ENCODE data around the gene ARPC4.

Gene ARPC4

DNA sequence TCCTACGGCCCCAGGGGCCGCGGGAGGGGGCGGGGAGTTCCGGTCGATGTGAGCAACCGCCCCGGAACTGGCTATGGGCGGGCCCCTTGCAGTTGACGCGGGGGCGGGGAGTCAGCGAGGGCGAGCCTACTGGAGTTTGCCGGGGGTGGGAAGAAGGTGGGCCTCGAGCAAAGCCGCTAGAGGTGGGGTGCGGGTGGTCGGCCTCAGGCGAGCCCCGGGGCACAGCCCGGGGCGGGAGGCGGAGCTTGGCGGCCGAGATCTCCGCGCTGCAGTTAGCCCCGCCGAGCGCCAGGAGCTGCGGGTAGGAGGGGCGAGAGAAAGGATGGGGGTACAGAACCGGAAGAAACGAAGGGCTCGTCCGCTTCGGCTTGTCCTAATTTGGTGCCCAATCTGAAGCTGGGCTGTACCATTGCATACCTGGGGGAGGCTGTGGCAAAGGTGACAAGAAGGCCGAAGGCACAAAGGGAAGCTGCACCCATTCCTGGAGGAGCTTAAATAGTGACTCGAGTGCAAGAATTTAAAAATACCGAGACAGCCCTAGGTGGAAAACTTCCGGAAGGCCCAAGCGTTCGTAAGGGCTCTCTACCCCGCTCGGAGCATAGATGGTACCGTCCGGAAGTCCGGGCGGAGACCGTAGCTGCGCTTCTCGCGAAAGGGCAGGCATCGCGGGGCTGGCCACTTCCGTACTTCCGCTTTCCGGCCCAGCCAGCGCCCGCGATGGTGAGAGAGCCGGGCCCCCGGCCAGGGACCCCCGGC lies at the start of gene ARPC4, which contains the start of gene TADA3:
Gene ARPC4 (plus strand): TSS at position 678 of the 756 bp plus-strand sequence. CDS start 40 bp downstream, at position 718.
Gene TADA3 (minus strand): TSS at position 69 of the 756 bp plus-strand sequence. CDS start 1,007 bp downstream, outside the sequence.
- peak; percentile 97 for DNase-seq (ENCODE audit: low spot score)

DNA sequence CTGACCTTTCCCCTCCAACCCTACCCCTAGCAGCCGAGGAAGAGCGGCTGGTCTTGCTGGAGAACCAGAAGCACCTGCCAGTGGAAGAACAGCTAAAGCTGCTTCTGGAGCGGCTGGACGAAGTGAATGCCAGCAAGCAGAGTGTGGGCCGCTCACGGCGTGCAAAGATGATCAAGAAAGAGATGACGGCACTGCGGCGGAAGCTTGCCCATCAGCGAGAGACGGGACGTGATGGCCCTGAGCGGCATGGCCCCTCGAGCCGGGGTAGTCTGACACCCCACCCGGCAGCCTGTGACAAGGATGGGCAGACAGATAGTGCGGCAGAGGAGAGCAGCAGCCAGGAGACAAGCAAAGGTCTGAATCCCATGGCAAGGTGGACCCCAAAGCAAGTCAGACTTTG lies 49.3 kb upstream of the ARPC4 start:
- DNase-seq (ENCODE audit: low spot score): no peak

DNA sequence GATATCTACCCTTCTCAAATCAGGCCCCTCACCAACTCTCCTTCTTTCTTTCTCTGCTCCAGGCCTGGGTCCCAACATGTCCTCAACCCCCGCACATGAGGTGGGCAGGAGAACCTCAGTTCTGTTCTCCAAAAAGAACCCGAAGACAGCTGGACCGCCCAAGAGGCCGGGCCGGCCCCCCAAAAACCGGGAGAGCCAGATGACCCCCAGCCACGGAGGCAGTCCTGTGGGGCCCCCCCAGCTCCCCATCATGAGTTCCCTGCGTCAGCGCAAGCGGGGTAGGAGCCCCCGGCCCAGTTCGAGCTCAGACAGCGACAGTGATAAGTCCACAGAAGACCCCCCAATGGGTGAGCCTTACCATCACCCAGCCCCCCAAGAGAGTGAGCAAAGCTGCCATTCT lies 48.7 kb upstream of the ARPC4 start:
- DNase-seq (ENCODE audit: low spot score): no peak

DNA sequence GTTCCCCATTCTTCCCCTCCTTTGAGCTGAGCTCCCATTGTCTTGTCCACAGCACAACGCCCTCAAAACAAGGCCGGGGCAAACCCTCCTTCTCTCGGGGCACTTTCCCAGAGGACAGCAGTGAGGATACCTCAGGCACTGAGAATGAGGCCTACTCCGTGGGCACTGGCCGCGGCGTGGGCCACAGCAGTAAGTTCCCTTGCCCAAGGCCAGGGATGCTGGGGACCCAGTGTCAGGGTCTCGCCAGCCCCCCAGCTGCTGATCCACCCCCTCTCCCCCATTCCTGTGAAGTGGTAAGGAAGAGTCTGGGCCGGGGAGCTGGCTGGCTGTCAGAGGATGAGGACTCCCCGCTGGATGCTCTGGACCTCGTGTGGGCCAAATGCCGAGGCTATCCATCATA lies 47.4 kb upstream of the ARPC4 start:
- no peak for DNase-seq (ENCODE audit: low spot score)

DNA sequence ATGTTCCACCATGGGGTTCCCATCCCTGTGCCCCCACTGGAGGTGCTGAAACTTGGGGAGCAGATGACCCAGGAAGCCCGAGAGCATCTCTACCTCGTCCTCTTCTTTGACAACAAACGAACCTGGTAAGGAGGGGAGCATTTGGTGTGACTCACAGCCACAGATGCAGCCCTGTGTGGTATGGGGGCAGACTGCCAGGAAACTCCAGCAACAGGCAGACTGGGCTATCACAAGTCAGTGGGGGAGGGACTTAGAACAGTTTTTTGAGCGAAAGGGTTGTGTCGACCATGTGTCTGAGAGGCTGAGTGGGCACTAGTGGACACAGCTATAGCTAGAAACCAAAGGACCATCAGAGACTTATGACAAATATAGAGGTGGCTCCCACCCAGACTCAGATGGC lies 46.6 kb upstream of the ARPC4 start:
- DNase-seq (ENCODE audit: low spot score): peak; percentile 56

DNA sequence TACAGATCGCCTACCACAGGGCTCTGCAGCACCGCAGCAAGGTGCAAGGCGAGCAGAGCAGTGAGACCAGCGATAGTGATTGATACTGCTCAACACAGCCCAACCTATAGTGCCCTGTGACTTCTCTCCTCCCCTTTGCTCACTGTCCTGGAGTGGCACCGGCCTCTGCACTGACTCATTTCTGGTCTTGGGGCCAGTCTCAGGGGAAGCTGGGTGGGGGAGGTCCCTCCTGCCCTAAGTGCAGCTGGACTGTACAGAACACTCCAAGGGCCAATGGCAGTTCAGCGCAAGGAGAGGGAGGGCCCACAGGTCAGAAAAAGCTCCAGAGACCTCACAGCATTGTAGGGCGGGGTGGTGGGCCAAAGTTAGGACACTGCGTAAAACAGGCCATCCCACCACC lies 45.6 kb upstream of the ARPC4 start:
- no peak for DNase-seq (ENCODE audit: low spot score)

DNA sequence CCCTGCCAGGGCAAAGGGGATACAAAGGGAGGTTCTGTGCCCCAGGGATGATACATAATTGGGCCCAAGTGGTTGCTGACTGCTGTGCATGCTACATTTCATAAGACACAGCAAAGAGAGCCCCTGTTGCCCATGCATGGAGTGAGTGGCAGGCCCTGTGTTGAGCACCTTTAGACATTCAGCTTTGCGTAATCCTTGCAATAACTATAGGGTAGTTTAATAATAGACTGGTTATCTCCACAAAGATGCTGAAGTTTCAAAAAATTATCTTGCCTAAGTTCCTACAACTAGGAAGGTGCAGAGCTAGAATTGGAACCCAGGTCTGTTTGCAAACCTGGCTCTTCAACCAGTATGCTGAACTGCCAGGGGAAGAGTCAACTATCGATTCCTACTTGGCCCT lies 44.9 kb upstream of the ARPC4 start:
- no peak for DNase-seq (ENCODE audit: low spot score)

DNA sequence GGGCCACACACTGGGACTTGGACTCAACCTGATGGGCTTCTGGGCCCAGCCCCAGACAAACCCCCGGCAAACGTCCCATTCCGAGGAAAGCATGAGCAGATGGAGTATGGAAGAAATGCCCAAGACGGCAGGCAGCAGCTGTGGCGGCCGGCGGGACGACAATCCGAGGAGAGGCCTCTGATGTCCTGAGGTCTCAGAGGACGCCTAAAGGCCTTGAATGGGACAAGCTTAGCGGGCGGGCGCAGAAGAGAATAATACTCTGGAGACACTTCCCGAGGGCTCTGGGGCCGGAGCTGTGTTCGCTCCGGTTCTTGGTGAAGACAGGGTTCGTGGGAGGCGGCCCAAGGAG lies 43.6 kb upstream of the ARPC4 start:
- no peak for DNase-seq (ENCODE audit: low spot score)

DNA sequence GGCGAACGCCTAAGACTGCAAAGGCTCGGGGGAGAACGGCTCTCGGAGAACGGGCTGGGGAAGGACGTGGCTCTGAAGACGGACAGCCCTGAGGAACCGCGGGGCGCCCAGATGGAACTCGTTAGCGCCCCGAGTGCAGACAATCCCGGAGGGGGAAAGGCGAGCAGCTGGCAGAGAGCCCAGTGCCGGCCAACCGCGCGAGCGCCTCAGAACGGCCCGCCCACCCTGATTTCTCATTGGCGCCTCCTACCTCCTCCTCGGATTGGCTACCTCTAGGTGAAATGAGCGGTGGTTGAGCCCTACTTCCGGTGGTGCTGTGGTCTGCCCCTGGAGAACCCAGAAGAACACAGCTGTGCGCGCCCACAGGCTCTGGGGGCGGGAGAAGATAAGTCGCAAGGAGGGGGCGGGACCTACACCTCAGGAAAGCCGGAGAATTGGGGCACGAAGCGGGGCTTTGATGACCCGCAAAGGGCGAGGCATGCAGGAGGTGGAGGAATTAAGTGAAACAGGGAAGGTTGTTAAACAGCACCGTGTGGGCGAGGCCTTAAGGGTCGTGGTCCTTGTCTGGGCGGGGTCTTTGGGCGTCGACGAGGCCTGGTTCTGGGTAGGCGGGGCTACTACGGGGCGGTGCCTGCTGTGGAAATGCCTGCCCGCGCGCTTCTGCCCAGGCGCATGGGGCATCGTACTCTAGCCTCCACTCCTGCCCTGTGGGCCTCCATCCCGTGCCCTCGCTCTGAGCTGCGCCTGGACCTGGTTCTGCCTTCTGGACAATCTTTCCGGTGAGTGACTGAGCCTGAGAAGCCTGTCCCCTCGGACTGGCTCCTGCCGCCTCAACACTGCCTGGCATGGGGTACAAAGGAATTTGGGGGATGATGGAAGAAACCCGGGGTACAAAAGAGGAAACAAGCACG lies 43.0 kb upstream of the ARPC4 start, which contains the start of gene OGG1:
Gene OGG1 (plus strand): TSS at position 308 of the 911 bp plus-strand sequence. CDS start 335 bp downstream, at position 643.
- DNase-seq (ENCODE audit: low spot score): peak; percentile 98

DNA sequence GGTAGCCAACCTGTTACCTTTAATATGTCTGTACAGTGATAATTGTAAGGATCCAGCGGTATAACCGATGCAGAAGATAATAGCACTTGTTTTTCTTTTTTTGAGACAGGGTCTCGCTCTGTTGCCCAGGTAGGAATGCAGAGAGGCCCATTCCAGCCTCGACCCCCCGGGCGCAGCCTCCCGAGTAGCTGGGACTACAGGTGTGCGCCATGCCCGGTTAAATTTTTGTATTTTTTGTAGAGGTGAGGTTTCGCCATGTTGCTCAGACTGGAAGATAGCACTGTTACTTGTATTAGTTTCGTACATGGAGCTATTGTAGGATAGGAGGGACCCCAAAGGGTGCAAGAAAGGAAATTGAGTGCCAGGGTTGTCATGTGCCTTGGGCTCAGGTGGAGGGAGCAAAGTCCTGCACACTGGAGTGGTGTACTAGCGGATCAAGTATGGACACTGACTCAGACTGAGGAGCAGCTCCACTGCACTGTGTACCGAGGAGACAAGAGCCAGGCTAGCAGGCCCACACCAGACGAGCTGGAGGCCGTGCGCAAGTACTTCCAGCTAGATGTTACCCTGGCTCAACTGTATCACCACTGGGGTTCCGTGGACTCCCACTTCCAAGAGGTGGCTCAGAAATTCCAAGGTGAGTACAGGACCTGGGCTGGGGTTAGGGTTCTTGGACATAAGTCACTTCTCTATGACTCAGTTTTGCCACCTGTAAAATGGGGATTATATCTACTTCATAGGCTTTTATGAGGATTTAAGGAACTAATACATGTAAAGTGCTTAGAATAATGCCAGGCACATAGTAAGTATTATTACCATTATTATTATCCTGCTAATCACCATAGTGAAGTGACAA lies 42.1 kb upstream of the ARPC4 start:
- no peak for DNase-seq (ENCODE audit: low spot score)

DNA sequence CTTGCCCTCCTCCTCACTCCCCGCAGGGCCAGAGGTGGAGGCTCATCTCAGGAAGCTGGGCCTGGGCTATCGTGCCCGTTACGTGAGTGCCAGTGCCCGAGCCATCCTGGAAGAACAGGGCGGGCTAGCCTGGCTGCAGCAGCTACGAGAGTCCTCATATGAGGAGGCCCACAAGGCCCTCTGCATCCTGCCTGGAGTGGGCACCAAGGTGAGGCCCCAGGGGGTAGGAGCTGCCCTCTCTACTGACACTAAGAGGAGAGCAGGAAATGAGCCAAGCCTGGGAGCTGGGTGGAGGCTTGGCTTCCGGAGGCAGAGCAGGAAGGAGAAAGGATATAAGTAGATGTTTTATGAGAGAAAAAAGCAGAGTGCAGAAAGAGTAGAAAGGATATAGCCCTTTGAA lies 38.2 kb upstream of the ARPC4 start:
- no peak for DNase-seq (ENCODE audit: low spot score)

DNA sequence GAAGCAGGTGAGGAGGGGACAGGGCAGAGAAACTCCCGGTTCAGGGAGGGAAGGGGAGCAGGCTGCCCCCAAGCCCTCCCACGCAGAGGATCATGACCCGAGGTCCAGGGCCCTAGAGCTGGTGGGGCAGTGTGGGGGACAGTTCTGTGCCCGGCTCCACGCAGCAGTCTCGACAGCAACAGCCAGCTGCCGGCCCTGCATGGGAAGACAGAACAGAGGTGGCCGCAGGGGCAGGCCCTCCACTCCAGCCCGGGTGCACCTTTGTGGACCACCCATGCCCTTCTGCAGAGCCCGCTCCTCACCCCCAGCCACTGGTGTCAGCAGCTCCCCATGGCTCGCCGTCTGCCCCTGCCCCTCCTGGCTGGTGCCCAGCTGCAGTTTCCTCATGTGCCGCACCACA lies 35.5 kb upstream of the ARPC4 start:
- no peak for DNase-seq (ENCODE audit: low spot score)

DNA sequence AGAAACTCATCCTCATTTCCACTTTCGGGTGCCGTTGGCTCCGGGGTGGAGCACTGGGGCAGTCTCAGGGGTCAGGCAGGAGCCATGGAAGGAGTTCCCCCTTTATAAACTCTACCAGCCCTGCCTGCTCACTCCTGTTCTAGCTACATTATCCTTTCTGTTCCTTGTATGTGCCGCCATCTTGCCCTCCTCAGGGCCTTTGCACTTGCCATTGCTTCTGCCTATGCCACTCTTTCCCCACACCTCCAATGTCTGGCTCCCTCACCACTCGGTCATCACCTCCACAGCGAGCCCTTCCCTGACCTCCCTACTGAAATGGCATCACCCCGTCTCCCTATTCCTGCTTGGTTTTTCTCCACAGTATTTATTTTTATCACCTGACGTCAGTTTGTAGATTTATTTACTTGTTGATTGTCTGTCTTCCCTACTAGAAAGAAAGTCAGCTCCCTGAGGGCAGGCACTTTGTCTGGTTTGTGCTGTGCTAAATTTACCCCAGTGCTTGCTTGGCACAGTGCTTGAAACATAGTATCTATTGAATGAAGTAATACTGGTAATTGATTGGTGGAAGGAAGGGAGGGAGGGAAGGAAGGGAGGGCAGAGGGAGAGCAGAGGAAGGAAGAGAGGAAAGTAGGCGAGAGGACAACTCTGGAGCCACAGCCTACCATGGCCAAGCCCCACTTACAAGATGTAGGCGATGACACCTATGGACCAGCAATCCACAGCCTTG lies 31.9 kb upstream of the ARPC4 start:
- no peak for DNase-seq (ENCODE audit: low spot score)

DNA sequence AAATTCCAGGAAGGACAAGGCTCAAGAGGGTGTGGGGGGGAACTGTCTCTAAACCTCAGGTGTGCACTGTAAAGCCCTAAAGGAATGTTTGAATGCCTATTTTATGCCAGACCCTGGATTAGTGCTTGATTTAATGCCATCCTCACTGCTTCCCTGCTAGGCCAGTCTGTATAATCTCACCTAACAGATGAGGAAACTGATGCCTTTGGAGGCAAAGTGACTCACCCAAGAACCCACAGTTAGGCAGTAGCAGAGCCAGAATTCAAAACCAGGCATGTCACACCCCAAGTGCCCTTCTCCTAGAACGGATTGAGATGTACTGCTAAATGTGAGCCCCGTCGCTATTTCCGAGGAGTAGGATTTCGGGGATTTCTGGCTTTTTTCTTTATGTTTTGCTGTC lies 31.0 kb upstream of the ARPC4 start:
- no peak for DNase-seq (ENCODE audit: low spot score)

DNA sequence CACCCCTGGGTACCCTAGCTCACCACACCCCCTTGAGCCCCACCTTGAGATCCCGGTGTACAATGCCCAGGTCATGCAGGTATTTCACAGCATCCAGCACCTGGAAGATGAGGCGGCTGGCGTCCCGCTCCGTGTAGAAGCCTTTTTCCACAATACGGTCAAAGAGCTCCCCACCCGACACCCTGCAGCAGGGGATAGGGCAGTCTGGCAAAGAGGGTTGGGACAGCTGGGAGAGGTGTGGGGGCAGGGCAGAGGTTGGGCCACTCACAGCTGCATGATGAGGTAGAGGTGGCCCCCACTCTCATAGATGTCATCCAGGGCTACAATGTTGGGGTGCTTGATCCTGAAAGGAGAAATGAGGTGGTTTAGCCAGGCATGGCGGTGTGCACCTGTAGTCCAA lies 30.0 kb upstream of the ARPC4 start:
- DNase-seq (ENCODE audit: low spot score): no peak

DNA sequence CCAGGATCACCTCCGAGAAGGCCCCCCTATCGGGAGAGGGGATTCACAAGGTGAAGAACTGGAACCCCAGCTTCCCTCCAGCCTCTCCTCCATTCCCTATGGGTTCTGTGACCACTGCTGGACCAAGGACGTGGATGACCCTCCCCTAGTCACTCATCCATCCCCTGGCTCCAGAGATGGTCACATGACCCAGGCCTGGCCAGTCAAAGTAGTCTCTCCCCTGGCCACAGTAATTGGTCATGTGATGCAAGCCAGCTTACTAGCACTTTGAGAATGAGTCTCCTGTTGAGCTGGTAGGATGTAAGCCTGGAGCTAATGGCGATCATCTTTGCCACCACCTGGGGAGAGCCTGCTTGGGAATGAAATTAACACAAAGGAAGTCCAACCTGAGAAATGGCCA lies 27.0 kb upstream of the ARPC4 start:
- DNase-seq (ENCODE audit: low spot score): no peak

DNA sequence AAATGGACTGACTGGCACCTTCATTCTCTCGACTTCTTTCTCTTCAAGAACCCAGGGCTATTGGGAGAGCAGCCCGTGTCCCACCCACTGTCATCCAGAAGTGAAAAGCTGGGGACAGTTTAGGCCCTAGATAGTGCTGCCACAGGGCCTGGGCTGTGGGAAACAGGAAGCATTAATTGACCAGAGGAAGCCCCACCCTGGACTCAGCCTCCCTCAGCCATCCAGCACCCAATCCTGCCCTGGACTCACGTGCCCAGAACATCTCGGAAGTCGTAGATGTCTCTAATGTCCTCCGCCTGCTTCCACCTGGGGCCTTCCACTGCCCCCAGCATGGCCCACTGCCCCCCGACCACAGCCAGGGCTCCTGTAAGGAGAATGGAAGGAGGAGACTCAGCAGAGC lies 25.5 kb upstream of the ARPC4 start:
- DNase-seq (ENCODE audit: low spot score): no peak

DNA sequence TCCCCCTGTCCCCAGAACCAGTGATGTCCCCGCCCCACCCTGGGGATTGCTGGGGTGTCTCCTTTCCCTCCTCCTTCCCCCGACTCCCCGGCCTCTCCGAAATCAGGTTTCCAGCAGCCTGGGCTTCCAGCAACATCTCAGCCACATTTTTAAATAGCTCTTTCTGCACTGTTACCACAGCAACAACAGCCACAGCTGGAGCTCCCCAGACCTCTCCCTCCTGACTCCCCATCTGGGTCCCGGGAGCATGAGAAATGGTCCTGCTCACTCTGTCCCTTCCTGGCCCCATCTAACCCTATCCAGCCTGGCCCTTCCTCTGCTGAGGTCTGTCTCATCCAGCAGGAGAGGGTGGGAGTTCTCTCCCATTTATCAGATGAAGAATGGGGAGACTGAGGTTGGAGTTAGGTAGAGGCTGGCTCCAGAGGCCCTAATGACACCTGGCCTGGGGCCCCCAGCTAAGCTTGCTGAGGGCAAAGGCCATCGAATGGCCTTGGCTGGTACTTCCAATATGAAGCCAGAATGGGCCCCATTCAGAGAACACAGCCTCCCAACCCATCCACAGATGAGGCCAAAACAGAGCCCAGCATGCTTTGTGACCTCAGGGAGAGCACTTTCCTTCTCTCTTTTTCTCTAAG lies 24.6 kb upstream of the ARPC4 start:
- no peak for DNase-seq (ENCODE audit: low spot score)

DNA sequence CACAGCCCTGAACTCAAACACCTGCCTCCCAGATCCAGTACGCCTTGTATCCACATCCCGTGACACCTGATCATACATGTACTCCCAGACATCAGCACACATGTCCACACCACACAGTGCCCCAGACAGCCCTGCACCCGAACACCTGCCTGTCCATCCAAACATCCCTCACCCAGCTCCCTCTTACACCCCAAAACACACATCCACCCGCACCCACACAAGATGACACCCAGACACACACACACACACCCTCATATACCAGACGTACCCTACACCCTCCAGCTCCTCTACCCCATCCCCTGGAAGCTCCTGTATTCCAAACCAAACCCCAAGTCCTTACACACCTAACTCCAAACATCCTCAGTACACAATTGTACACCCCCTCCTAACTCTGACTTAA lies 23.9 kb upstream of the ARPC4 start:
- no peak for DNase-seq (ENCODE audit: low spot score)

DNA sequence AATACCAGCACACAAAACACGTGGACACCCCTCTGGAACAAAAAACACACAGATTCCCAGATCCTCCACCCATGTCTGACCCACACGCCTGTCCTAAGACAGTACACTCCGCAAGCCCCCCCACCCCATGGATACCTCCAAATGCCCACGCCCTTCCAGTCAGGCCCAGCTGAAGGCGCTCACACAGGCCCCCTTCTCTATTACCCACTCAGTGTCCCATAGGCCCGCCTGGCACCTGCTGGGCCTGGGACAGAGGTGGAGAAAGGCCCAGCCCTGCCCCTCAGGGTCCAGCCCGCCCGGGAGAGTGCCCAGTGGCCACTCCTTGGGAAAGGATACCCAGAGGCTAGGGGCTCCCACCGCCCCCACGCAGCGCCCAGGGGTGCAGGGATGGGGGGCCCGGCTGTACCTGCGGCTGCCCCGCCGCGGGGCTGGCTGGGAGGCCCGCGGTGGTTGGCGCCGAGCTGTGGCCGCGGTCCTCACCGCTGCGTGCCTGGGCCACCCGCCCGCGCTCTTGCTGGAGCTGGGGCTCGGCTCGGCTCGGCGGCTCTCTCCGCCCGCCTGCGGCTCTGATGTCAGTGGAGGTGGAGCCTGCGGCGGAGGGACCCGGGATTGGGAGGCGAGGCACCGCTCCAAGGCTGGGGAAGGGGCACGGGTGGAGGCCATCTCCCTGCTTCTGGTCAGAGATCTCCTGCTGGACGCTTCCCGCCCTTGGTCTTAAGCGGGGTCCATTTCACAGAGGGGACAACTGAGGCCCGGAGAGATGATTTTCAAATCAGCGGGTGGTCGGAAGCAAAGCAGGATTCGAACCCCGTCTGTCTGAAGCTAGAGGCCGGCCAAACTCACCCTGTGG lies 23.2 kb upstream of the ARPC4 start, which contains the start of gene CAMK1:
Gene CAMK1 (minus strand): TSS at position 522 of the 850 bp plus-strand sequence. CDS start 2,198 bp downstream, outside the sequence.
- DNase-seq (ENCODE audit: low spot score): peak; percentile 82
